WTC11 (cell line): ENCODE results near the gene CD300LG. TPM values are rescaled to one million over a fixed set of nuclear protein-coding genes. Genes with fewer than 3 reads are reported as not detected.
A peak's percentile ranks its signal among the peaks of the same experiment; 100 is the strongest.

Experiments used
- ATAC-seq: fragments of 200-7000 bp; cut with Tn5 transposase; 2 replicates; pipeline ENCODE4 v1.10.0; 2021; ENCODE audit warnings: mild to moderate bottlenecking, moderate library complexity
- CTCF ChIA-PET: fragments of 300-600 bp; sonication (Branson Sonifier 250); formaldehyde crosslinking; loops from one replicate; lab custom pipeline; 2021; ENCODE audit warnings: antibody characterized with exemption; lab: Charles Lee
- POLR2A ChIA-PET: fragments of 350-600 bp; sonication (Branson Sonifier 250); formaldehyde crosslinking; loops from one replicate; lab custom pipeline; 2021; ENCODE audit warnings: antibody characterized with exemption; lab: Charles Lee
- DNase-seq: peaks from one replicate; pipeline ENCODE4 v3.0.0; 2021; ENCODE audit warnings: low spot score
- H3K27ac Mint-ChIP-seq: 2 replicates; pipeline ENCODE4 v1.8.0; 2021; ENCODE audit warnings: mixed read lengths
- H3K27me3 Mint-ChIP-seq: 2 replicates; pipeline ENCODE4 v1.8.0; 2021; ENCODE audit warnings: low read depth, mild to moderate bottlenecking, moderate library complexity, mixed read lengths
- H3K36me3 Mint-ChIP-seq: 2 replicates; pipeline ENCODE4 v1.8.0; 2021; ENCODE audit warnings: mixed read lengths
- H3K4me1 Mint-ChIP-seq: 2 replicates; pipeline ENCODE4 v1.8.0; 2022; ENCODE audit warnings: mixed read lengths
- H3K4me3 Mint-ChIP-seq: 2 replicates; pipeline ENCODE4 v1.8.0; 2021; ENCODE audit warnings: mild to moderate bottlenecking, moderate library complexity, mixed read lengths
- H3K9me3 Mint-ChIP-seq: 2 replicates; pipeline ENCODE4 v1.8.0; 2021; ENCODE audit warnings: mixed read lengths
- ATF6 ChIP-seq: sonication (generic); formaldehyde crosslinking; IDR thresholded peaks from 2 replicates; pipeline ENCODE4 v1.8.1; 2023; ENCODE audit warnings: mild to moderate bottlenecking, missing genetic modification reagents
- CBFB ChIP-seq: sonication (generic); formaldehyde crosslinking; IDR thresholded peaks from 2 replicates; pipeline ENCODE4 v1.8.1; 2022; ENCODE audit warnings: mild to moderate bottlenecking, low read depth, missing genetic modification reagents
- CREB1 ChIP-seq: sonication (generic); formaldehyde crosslinking; IDR thresholded peaks from 2 replicates; pipeline ENCODE4 v1.8.0; 2023; ENCODE audit warnings: mild to moderate bottlenecking, missing genetic modification reagents
- E2F4 ChIP-seq: sonication (generic); formaldehyde crosslinking; IDR thresholded peaks from 2 replicates; pipeline ENCODE4 v1.8.1; 2022; ENCODE audit warnings: low read depth, mild to moderate bottlenecking, moderate library complexity, missing genetic modification reagents, borderline replicate concordance
- ELF4 ChIP-seq: sonication (generic); formaldehyde crosslinking; IDR thresholded peaks from 2 replicates; pipeline ENCODE4 v1.8.1; 2022; ENCODE audit warnings: low read depth, mild to moderate bottlenecking, moderate library complexity, missing genetic modification reagents
- ETV6 ChIP-seq: sonication (generic); formaldehyde crosslinking; IDR thresholded peaks from 2 replicates; pipeline ENCODE4 v1.8.1; 2022; ENCODE audit warnings: mild to moderate bottlenecking, missing genetic modification reagents
- FOXK1 ChIP-seq: sonication (generic); formaldehyde crosslinking; IDR thresholded peaks from 2 replicates; pipeline ENCODE4 v1.8.0; 2022; ENCODE audit warnings: mild to moderate bottlenecking, moderate library complexity, missing genetic modification reagents
- FOXP1 ChIP-seq: sonication (generic); formaldehyde crosslinking; IDR thresholded peaks from 2 replicates; pipeline ENCODE4 v1.8.0; 2022; ENCODE audit warnings: missing genetic modification reagents, mild to moderate bottlenecking, moderate library complexity, borderline replicate concordance
- HMGA2 ChIP-seq: fragments of 250-450 bp; sonication (Bioruptor Pico); IDR thresholded peaks from 2 replicates; pipeline ENCODE4 v1.4.0; 2021; ENCODE audit warnings: mild to moderate bottlenecking, moderate library complexity
- JUN ChIP-seq: sonication (generic); formaldehyde crosslinking; IDR thresholded peaks from 2 replicates; pipeline ENCODE4 v1.8.0; 2023; ENCODE audit warnings: mild to moderate bottlenecking, missing genetic modification reagents
- MYBL2 ChIP-seq: sonication (generic); formaldehyde crosslinking; IDR thresholded peaks from 2 replicates; pipeline ENCODE4 v1.8.1; 2023; ENCODE audit warnings: mild to moderate bottlenecking, moderate library complexity, missing genetic modification reagents
- NFATC4 ChIP-seq: fragments of 250-450 bp; sonication (Bioruptor Pico); IDR thresholded peaks from 2 replicates; pipeline ENCODE4 v1.9.0; 2021; ENCODE audit warnings: mild to moderate bottlenecking
- NR2C2 ChIP-seq: sonication (generic); formaldehyde crosslinking; IDR thresholded peaks from 2 replicates; pipeline ENCODE4 v1.8.0; 2022; ENCODE audit warnings: mild to moderate bottlenecking, missing genetic modification reagents
- PRRX2 ChIP-seq: fragments of 250-450 bp; sonication (Bioruptor Pico); IDR thresholded peaks from 2 replicates; pipeline ENCODE4 v1.8.0; 2021; ENCODE audit warnings: mild to moderate bottlenecking
- SMAD3 ChIP-seq: sonication (generic); formaldehyde crosslinking; IDR thresholded peaks from 2 replicates; pipeline ENCODE4 v1.8.0; 2022; ENCODE audit warnings: missing genetic modification reagents, mild to moderate bottlenecking, borderline replicate concordance
- SOX15 ChIP-seq: fragments of 250-450 bp; sonication (Bioruptor Pico); IDR thresholded peaks from 2 replicates; pipeline ENCODE4 v1.9.0; 2021; ENCODE audit warnings: mild to moderate bottlenecking
- TEAD1 ChIP-seq: sonication (generic); formaldehyde crosslinking; IDR thresholded peaks from 2 replicates; pipeline ENCODE4 v1.8.0; 2022; ENCODE audit warnings: mild to moderate bottlenecking, missing genetic modification reagents
- TEAD4 ChIP-seq: sonication (generic); formaldehyde crosslinking; IDR thresholded peaks from 2 replicates; pipeline ENCODE4 v1.8.0; 2022; ENCODE audit warnings: mild to moderate bottlenecking, missing genetic modification reagents
- ZNF121 ChIP-seq: sonication (generic); formaldehyde crosslinking; IDR thresholded peaks from 2 replicates; pipeline ENCODE4 v1.8.0; 2023; ENCODE audit warnings: missing genetic modification reagents
- total RNA-seq: library from RNA; stranded (reverse); gene quantifications from 3 replicates; pipeline ENCODE4 v1.2.3, GENCODE V29; 2021
- TF ChIP-seq, protein P1 (sequence below): sonication (generic); formaldehyde crosslinking; IDR thresholded peaks from 2 replicates; pipeline ENCODE4 v1.8.0; 2022; ENCODE audit warnings: missing genetic modification reagents
- TF ChIP-seq, protein P2 (sequence below): sonication (generic); formaldehyde crosslinking; IDR thresholded peaks from 2 replicates; pipeline ENCODE4 v1.8.1; 2022; ENCODE audit warnings: mild to moderate bottlenecking, missing genetic modification reagents, moderate library complexity, borderline replicate concordance
- TF ChIP-seq, protein P3 (sequence below): fragments of 250-450 bp; sonication (Bioruptor Pico); conservative IDR thresholded peaks from 2 replicates; pipeline ENCODE4 v1.9.0; 2021; ENCODE audit warnings: mild to moderate bottlenecking

Gene CD300LG
- total RNA-seq, 1 experiment from 2014 or later, result not detected

- TF ChIP-seq SOX15 (CRISPR knock-in tag) (no peak), CREB1 (CRISPR knock-in tag) (no peak), FOXK1 (no peak), E2F4 (CRISPR knock-in tag) (no peak), TEAD1 (CRISPR knock-in tag) (no peak), TEAD4 (CRISPR knock-in tag) (no peak)
Measured at GRCh38 chr17:43881758-43882505, 35.0 kb downstream of the CD300LG start (continued).

GRCh38 chr17:43882761-43883415, 35.9 kb downstream of the CD300LG start:
- Mint-ChIP-seq H3K4me3 (no peak overlapping the region), H3K9me3 (no peaks in the 10 kb centered on the region), H3K36me3 (0 out of 2 replicates have a peak, but pooled peaks cover 2% of the 10 kb centered on the region), H3K27ac (no peak overlapping the region), H3K27me3 (no peaks in the 10 kb centered on the region), H3K4me1 (peaks cover 21% of the 10 kb centered on the region)
- no peak for TF ChIP-seq JUN (CRISPR knock-in tag)
- TF ChIP-seq, protein P1, sequence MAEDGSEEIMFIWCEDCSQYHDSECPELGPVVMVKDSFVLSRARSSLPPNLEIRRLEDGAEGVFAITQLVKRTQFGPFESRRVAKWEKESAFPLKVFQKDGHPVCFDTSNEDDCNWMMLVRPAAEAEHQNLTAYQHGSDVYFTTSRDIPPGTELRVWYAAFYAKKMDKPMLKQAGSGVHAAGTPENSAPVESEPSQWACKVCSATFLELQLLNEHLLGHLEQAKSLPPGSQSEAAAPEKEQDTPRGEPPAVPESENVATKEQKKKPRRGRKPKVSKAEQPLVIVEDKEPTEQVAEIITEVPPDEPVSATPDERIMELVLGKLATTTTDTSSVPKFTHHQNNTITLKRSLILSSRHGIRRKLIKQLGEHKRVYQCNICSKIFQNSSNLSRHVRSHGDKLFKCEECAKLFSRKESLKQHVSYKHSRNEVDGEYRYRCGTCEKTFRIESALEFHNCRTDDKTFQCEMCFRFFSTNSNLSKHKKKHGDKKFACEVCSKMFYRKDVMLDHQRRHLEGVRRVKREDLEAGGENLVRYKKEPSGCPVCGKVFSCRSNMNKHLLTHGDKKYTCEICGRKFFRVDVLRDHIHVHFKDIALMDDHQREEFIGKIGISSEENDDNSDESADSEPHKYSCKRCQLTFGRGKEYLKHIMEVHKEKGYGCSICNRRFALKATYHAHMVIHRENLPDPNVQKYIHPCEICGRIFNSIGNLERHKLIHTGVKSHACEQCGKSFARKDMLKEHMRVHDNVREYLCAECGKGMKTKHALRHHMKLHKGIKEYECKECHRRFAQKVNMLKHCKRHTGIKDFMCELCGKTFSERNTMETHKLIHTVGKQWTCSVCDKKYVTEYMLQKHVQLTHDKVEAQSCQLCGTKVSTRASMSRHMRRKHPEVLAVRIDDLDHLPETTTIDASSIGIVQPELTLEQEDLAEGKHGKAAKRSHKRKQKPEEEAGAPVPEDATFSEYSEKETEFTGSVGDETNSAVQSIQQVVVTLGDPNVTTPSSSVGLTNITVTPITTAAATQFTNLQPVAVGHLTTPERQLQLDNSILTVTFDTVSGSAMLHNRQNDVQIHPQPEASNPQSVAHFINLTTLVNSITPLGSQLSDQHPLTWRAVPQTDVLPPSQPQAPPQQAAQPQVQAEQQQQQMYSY (CRISPR knock-in tag), result no peak
- TF ChIP-seq ZNF121, result no peak
- TF ChIP-seq, protein P2, sequence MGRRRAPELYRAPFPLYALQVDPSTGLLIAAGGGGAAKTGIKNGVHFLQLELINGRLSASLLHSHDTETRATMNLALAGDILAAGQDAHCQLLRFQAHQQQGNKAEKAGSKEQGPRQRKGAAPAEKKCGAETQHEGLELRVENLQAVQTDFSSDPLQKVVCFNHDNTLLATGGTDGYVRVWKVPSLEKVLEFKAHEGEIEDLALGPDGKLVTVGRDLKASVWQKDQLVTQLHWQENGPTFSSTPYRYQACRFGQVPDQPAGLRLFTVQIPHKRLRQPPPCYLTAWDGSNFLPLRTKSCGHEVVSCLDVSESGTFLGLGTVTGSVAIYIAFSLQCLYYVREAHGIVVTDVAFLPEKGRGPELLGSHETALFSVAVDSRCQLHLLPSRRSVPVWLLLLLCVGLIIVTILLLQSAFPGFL (CRISPR knock-in tag), result no peak
- TF ChIP-seq NFATC4 (CRISPR knock-in tag), result no peak
- TF ChIP-seq ETV6 (CRISPR knock-in tag), result no peak
- no peak for TF ChIP-seq TEAD1 (CRISPR knock-in tag)
- no peak for TF ChIP-seq FOXP1
- no peak for TF ChIP-seq NR2C2 (CRISPR knock-in tag)
- TF ChIP-seq ELF4 (CRISPR knock-in tag), result no peak
- no peak for DNase-seq
- ATAC-seq, result no peak
- POLR2A ChIA-PET, result no interaction called here
- CTCF ChIA-PET, result interaction anchor here (1.4 to 2.1 kb wide), 2 partner anchors 22 to 37 kb away, joined by 6 to 11 read pairs; partner anchors contain the start of gene CD300LG

- Mint-ChIP-seq H3K27ac (peak overlapping the region; percentile 59; the same call in 1 of the 2 replicates), H3K9me3 (no peaks in the 10 kb centered on the region), H3K27me3 (no peaks in the 10 kb centered on the region), H3K36me3 (peaks cover 7% of the 10 kb centered on the region; the same call in 1 of the 2 replicates), H3K4me3 (no peak overlapping the region), H3K4me1 (peaks cover 38% of the 10 kb centered on the region)
- POLR2A ChIA-PET, result interaction anchor here (0.6 kb wide), 1 partner anchor 12 kb away, joined by 3 read pairs; no protein-coding TSS in a partner anchor
- no peak for ATAC-seq
- no peak for DNase-seq
- CTCF ChIA-PET, result interaction anchor here (0.7 to 1.2 kb wide), 4 partner anchors 8 to 153 kb away, joined by 3 to 4 read pairs (median 4); no protein-coding TSS in a partner anchor
- TF ChIP-seq HMGA2 (CRISPR knock-in tag) (no peak), CBFB (CRISPR knock-in tag) (no peak), SOX15 (CRISPR knock-in tag) (no peak), SMAD3 (CRISPR knock-in tag) (no peak), PRRX2 (CRISPR knock-in tag) (no peak), ATF6 (CRISPR knock-in tag) (no peak), MYBL2 (no peak)
- TF ChIP-seq, protein P3, sequence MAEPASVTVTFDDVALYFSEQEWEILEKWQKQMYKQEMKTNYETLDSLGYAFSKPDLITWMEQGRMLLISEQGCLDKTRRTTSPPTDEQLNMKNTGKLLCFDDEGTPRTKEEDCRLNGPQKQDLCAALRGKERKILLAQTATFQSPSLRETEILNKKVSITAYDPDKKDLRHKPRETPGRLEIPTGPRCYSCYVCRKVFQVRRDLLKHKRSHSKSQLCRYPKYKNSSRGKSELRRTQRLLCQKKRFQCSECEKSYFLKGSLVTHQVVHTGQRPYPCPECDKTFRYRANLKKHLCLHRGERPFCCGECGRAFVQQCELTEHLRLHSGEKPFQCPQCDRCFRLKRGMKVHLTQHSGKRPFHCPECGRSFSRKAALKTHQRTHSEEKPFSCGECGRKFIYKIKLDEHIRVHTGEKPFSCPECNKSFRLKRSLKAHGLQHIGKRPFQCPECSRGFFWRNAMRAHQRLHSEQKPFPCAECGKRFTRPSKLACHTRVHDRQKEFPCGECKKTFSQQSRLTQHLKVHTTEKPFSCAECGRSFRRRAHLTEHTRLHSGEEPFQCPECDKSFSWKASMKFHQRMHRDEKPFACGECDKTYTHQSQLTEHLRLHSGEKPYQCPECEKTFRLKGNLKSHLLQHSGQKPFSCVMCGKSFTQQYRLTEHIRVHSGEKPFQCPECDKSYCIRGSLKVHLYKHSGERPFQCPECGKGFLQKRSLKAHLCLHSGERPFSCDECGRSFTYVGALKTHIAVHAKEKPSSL (CRISPR knock-in tag), result no peak
Measured at GRCh38 chr17:43888548-43888947, 41.6 kb downstream of the CD300LG start.
